Stimulated activated CD8-positive, alpha-beta memory T cell treated with anti-CD3 and anti-CD28 coated beads, Interleukin-7, amount 100 ng/mL, for 48 hours (primary cell): ENCODE measurements around the gene BRD9.
"Not testable (repeated sequence)": the region's sequence is repeated elsewhere in the genome, so short reads cannot be mapped to it uniquely, and the experiment has no call there.

Experiments used
- DNase-seq, 2 donors: peaks; one replicate each; pipeline ENCODE4 v3.0.0-alpha.2; 2020; ENCODE audit warnings: low read depth in 1 of 2; ENCODE audit errors: extremely low read depth in 1 of 2

BRD9 gene

GRCh38 chr5:881551-881935 is 11.1 kb downstream of the BRD9 start:
- DNase-seq, result no peak

GRCh38 chr5:880816-881550 is 11.6 kb downstream of the BRD9 start:
- DNase-seq, result no peak

GRCh38 chr5:878677-879076 is 13.9 kb downstream of the BRD9 start:
- not testable (repeated sequence) for DNase-seq

- no peak for DNase-seq
Measured at GRCh38 chr5:878125-878524, 14.5 kb downstream of the BRD9 start.

GRCh38 chr5:876398-877365 is 15.9 kb downstream of the BRD9 start:
- DNase-seq, result no peak

- DNase-seq, result no peak
Measured at GRCh38 chr5:875931-876330, 16.7 kb downstream of the BRD9 start.

- no peak for DNase-seq
Measured at GRCh38 chr5:873328-873727, 19.3 kb downstream of the BRD9 start.

GRCh38 chr5:872301-872700 is 20.3 kb downstream of the BRD9 start:
- no peak for DNase-seq

- DNase-seq, result no peak
Measured at GRCh38 chr5:871596-872298, 20.9 kb downstream of the BRD9 start.

- DNase-seq, result no peak
Measured at GRCh38 chr5:870956-871355, 21.6 kb downstream of the BRD9 start.

- no peak for DNase-seq
Measured at GRCh38 chr5:868428-869135, 24.0 kb downstream of the BRD9 start.

- no peak for DNase-seq
Measured at GRCh38 chr5:867300-867870, 25.2 kb downstream of the BRD9 start.

- no peak for DNase-seq
Measured at GRCh38 chr5:865771-866170, 26.8 kb downstream of the BRD9 start.

- DNase-seq, result no peak
Measured at GRCh38 chr5:865168-865521, 27.5 kb downstream of the BRD9 start.

GRCh38 chr5:864492-865167 is 28.0 kb downstream of the BRD9 start:
- no peak for DNase-seq

GRCh38 chr5:863244-863805 is 29.3 kb downstream of the BRD9 start:
- DNase-seq, result no peak

GRCh38 chr5:862367-863243 is 30.0 kb downstream of the BRD9 start:
- DNase-seq, result no peak

GRCh38 chr5:861442-862366 is 30.9 kb downstream of the BRD9 start:
- no peak for DNase-seq
